HEK293 (cell line): ENCODE results near the gene NIPSNAP2.
"Not testable (repeated sequence)": the region's sequence is repeated elsewhere in the genome, so short reads cannot be mapped to it uniquely, and the experiment has no call there.

Source experiments
- CTCF ChIA-PET: fragments of 350-600 bp; formaldehyde crosslinking; extraction: SDS; loops from one replicate; lab custom pipeline; 2021; ENCODE audit warnings: antibody characterized with exemption; lab: Yijun Ruan, JAX
- POLR2A ChIA-PET: fragments of 300-600 bp; formaldehyde crosslinking; extraction: SDS; loops from one replicate; lab custom pipeline; 2020; ENCODE audit warnings: antibody characterized with exemption, inconsistent platforms; lab: Yijun Ruan, JAX
- H3K27ac ChIP-seq: fragments of 200-500 bp; sonication (Bioruptor generic); 2 replicates; pipeline ENCODE4 v1.5.1; 2014; ENCODE audit warnings: low read depth, low read length, control low read depth, inconsistent platforms; ENCODE audit errors: extremely low read depth
- H3K36me3 ChIP-seq, 2 experiments: fragments of 200-500 bp in 1 of 2; sonication (Bioruptor generic) in 1 of 2; 1 replicate in 1 of 2; 2 replicates in 1 of 2; pipeline ENCODE4 v1.5.1; 2014 to 2017; ENCODE audit warnings: inconsistent platforms in 2 of 2, low read length in 2 of 2; ENCODE audit not compliant: control insufficient read depth in 2 of 2, insufficient read depth in 1 of 2
- H3K4me1 ChIP-seq: fragments of 200-500 bp; sonication (Bioruptor generic); 2 replicates; pipeline ENCODE4 v1.5.1; 2014; ENCODE audit warnings: mild to moderate bottlenecking, low read length, inconsistent platforms; ENCODE audit not compliant: control insufficient read depth, insufficient read depth
- H3K4me3 ChIP-seq: 2 replicates; pipeline ENCODE4 v1.5.1; 2011; ENCODE audit warnings: low read depth, mild to moderate bottlenecking, control low read depth, low read length, moderate library complexity
- H3K9me3 ChIP-seq: fragments of 200-500 bp; sonication (Bioruptor generic); 2 replicates; pipeline ENCODE4 v1.5.1; 2014; ENCODE audit warnings: low read depth, low read length, inconsistent platforms; ENCODE audit not compliant: control insufficient read depth, insufficient read depth
- OSR2 ChIP-seq: fragments of 450-650 bp; formaldehyde crosslinking; IDR thresholded peaks from 2 replicates; pipeline ENCODE4 v1.5.1; 2016; ENCODE audit warnings: missing biosample characterization, missing genetic modification characterization
- SP3 ChIP-seq: fragments of 450-650 bp; formaldehyde crosslinking; IDR thresholded peaks from 2 replicates; pipeline ENCODE4 v1.5.1; 2016; ENCODE audit warnings: missing biosample characterization, missing genetic modification characterization
- ZBTB48 ChIP-seq: fragments of 450-650 bp; formaldehyde crosslinking; IDR thresholded peaks from 2 replicates; pipeline ENCODE4 v1.5.1; 2016; ENCODE audit warnings: missing biosample characterization, missing genetic modification characterization
- ZNF335 ChIP-seq: fragments of 450-650 bp; formaldehyde crosslinking; conservative IDR thresholded peaks from 2 replicates; pipeline ENCODE4 v1.5.1; 2016; ENCODE audit warnings: missing biosample characterization, missing genetic modification characterization
- ZNF768 ChIP-seq: fragments of 450-650 bp; formaldehyde crosslinking; IDR thresholded peaks from 2 replicates; pipeline ENCODE4 v1.5.1; 2018; ENCODE audit warnings: missing biosample characterization, mild to moderate bottlenecking, missing genetic modification characterization
- ZNF843 ChIP-seq: fragments of 450-650 bp; formaldehyde crosslinking; IDR thresholded peaks from 2 replicates; pipeline ENCODE4 v1.5.1; 2016; ENCODE audit warnings: missing biosample characterization, missing genetic modification characterization
- TF ChIP-seq, protein P1 (sequence below): fragments of 450-650 bp; IDR thresholded peaks from 2 replicates; pipeline ENCODE4 v1.5.1; 2018; ENCODE audit warnings: missing biosample characterization, mild to moderate bottlenecking, missing genetic modification characterization
- TF ChIP-seq, protein P2 (sequence below): fragments of 450-650 bp; formaldehyde crosslinking; IDR thresholded peaks from 2 replicates; pipeline ENCODE4 v1.5.1; 2016; ENCODE audit warnings: missing biosample characterization, missing genetic modification characterization
- TF ChIP-seq, protein P3 (sequence below): fragments of 450-650 bp; formaldehyde crosslinking; IDR thresholded peaks from 2 replicates; pipeline ENCODE4 v1.5.1; 2016; ENCODE audit warnings: missing biosample characterization, missing genetic modification characterization
- TF ChIP-seq, protein P4 (sequence below): fragments of 450-650 bp; formaldehyde crosslinking; IDR thresholded peaks from 2 replicates; pipeline ENCODE4 v1.5.1; 2016; ENCODE audit warnings: missing biosample characterization, missing genetic modification characterization
- TF ChIP-seq, protein P5 (sequence below): fragments of 450-650 bp; formaldehyde crosslinking; IDR thresholded peaks from 2 replicates; pipeline ENCODE4 v1.5.1; 2017; ENCODE audit warnings: missing biosample characterization, missing genetic modification characterization

NIPSNAP2 gene

DNA sequence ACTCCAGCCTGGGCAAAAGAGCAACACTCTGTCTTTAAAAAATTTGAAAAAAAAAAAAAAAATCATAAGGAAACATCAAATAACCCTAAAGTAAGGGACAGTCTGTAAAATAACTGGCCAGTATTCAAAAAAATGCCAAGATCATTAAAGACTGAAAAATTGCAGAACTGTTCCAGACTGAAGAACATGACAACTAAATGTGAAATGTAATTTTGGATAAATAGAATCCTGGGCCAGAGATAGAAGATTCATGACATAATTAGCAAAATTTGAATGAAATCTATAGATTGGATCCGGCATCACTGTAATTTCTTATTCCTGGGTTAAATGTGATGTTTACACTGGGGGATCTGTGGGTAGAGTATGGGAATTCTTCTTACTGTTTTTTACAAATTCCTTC lies 83.9 kb downstream of the NIPSNAP2 start:
- no peak overlapping the region for H3K4me3 ChIP-seq
- H3K4me1 ChIP-seq = peaks cover 12% of the 10 kb centered on the region
- H3K27ac ChIP-seq = no peak overlapping the region
- ChIA-PET POLR2A (interaction anchor here (1.0 kb wide), 1 partner anchor 14 kb away, joined by 4 read pairs; no protein-coding TSS in a partner anchor), CTCF (interaction anchor here (0.7 kb wide), 2 partner anchors 48 to 1012 kb away, joined by 3 to 6 read pairs; no protein-coding TSS in a partner anchor)
- no peaks in the 10 kb centered on the region for H3K9me3 ChIP-seq
- H3K36me3 ChIP-seq = peaks cover 7 to 13% of the 10 kb centered on the region in 2 experiments; a peak in 2 of 3 replicates
- TF ChIP-seq ZNF843 (tag by site-specific recombination) = no peak
- TF ChIP-seq ZBTB48 (tag by site-specific recombination) = 0 out of 2 replicates have a peak, but pooled peaks have one; percentile 19
- no peak for TF ChIP-seq ZNF768 (tag by site-specific recombination)
- TF ChIP-seq, protein P1, sequence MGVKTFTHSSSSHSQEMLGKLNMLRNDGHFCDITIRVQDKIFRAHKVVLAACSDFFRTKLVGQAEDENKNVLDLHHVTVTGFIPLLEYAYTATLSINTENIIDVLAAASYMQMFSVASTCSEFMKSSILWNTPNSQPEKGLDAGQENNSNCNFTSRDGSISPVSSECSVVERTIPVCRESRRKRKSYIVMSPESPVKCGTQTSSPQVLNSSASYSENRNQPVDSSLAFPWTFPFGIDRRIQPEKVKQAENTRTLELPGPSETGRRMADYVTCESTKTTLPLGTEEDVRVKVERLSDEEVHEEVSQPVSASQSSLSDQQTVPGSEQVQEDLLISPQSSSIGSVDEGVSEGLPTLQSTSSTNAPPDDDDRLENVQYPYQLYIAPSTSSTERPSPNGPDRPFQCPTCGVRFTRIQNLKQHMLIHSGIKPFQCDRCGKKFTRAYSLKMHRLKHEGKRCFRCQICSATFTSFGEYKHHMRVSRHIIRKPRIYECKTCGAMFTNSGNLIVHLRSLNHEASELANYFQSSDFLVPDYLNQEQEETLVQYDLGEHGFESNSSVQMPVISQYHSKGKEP = no peak
- TF ChIP-seq, protein P2, sequence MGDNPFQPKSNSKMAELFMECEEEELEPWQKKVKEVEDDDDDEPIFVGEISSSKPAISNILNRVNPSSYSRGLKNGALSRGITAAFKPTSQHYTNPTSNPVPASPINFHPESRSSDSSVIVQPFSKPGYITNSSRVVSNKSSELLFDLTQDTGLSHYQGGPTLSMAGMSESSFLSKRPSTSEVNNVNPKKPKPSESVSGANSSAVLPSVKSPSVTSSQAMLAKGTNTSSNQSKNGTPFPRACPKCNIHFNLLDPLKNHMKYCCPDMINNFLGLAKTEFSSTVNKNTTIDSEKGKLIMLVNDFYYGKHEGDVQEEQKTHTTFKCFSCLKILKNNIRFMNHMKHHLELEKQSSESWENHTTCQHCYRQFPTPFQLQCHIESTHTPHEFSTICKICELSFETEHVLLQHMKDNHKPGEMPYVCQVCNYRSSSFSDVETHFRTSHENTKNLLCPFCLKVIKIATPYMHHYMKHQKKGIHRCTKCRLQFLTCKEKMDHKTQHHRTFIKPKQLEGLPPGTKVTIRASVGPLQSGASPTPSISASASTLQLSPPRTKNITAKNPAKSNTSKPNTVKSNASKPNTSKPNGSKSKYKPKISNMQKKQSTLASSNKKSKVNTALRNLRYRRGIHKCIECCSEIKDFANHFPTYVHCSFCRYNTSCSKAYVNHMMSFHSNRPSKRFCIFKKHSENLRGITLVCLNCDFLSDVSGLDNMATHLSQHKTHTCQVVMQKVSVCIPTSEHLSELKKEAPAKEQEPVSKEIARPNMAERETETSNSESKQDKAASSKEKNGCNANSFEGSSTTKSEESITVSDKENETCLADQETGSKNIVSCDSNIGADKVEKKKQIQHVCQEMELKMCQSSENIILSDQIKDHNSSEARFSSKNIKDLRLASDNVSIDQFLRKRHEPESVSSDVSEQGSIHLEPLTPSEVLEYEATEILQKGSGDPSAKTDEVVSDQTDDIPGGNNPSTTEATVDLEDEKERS = no peak

DNA sequence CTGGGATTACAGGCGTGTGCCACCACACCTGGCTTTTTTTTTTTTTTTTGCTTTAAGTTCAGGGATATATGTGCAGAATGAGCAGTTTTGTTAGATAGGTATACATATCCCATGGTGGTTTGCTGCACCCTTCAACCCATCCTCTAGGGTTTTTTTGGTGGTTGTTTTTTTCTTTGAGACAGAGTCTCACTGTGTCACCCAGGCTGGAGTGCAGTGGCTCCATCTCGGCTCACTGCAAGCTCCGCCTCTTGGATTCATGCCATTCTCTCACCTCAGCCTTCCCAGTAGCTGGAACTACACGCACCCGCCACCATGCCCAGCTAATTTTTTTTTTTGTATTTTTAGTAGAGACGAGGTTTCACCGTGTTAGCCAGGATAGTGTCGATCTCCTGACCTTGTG lies 84.4 kb downstream of the NIPSNAP2 start:
- H3K27ac ChIP-seq, H3K9me3 ChIP-seq, H3K4me3 ChIP-seq, CTCF ChIA-PET: not testable (repeated sequence)
- Histone ChIP-seq H3K4me1 (peaks cover 15% of the 10 kb centered on the region), H3K36me3 (peaks cover 12 to 18% of the 10 kb centered on the region in 2 experiments; a peak in 2 of 3 replicates)
- POLR2A ChIA-PET = interaction anchor here (1.0 kb wide), 1 partner anchor 15 kb away, joined by 4 read pairs; no protein-coding TSS in a partner anchor
- TF ChIP-seq OSR2 = peak; percentile 80
- TF ChIP-seq, protein P3, sequence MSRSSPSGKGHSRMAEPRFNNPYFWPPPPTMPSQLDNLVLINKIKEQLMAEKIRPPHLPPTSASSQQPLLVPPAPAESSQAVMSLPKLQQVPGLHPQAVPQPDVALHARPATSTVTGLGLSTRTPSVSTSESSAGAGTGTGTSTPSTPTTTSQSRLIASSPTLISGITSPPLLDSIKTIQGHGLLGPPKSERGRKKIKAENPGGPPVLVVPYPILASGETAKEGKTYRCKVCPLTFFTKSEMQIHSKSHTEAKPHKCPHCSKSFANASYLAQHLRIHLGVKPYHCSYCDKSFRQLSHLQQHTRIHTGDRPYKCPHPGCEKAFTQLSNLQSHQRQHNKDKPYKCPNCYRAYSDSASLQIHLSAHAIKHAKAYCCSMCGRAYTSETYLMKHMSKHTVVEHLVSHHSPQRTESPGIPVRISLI (tag by site-specific recombination) = peak; percentile 83; the same call in 1 of the 2 replicates
- TF ChIP-seq, protein P4, sequence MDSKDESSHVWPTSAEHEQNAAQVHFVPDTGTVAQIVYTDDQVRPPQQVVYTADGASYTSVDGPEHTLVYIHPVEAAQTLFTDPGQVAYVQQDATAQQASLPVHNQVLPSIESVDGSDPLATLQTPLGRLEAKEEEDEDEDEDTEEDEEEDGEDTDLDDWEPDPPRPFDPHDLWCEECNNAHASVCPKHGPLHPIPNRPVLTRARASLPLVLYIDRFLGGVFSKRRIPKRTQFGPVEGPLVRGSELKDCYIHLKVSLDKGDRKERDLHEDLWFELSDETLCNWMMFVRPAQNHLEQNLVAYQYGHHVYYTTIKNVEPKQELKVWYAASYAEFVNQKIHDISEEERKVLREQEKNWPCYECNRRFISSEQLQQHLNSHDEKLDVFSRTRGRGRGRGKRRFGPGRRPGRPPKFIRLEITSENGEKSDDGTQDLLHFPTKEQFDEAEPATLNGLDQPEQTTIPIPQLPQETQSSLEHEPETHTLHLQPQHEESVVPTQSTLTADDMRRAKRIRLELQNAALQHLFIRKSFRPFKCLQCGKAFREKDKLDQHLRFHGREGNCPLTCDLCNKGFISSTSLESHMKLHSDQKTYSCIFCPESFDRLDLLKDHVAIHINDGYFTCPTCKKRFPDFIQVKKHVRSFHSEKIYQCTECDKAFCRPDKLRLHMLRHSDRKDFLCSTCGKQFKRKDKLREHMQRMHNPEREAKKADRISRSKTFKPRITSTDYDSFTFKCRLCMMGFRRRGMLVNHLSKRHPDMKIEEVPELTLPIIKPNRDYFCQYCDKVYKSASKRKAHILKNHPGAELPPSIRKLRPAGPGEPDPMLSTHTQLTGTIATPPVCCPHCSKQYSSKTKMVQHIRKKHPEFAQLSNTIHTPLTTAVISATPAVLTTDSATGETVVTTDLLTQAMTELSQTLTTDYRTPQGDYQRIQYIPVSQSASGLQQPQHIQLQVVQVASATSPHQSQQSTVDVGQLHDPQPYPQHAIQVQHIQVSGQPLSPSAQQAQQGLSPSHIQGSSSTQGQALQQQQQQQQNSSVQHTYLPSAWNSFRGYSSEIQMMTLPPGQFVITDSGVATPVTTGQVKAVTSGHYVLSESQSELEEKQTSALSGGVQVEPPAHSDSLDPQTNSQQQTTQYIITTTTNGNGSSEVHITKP (tag by site-specific recombination) = peak; percentile 90
- TF ChIP-seq ZNF335 = peak; percentile 46; the same call in 1 of the 2 replicates
- 0 out of 2 replicates have a peak, but pooled peaks have one; percentile 14 for TF ChIP-seq SP3
- TF ChIP-seq, protein P5, sequence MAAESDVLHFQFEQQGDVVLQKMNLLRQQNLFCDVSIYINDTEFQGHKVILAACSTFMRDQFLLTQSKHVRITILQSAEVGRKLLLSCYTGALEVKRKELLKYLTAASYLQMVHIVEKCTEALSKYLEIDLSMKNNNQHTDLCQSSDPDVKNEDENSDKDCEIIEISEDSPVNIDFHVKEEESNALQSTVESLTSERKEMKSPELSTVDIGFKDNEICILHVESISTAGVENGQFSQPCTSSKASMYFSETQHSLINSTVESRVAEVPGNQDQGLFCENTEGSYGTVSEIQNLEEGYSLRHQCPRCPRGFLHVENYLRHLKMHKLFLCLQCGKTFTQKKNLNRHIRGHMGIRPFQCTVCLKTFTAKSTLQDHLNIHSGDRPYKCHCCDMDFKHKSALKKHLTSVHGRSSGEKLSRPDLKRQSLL (tag by site-specific recombination) = peak; percentile 60; the same call in 1 of the 2 replicates
